Activated effector memory CD4-positive, alpha-beta T cell treated with Interleukin-2 at 50 U/mL for 16 hours (primary cell): ENCODE results near the gene MACROD2.

Experiments used
- DNase-seq: peaks from one replicate; pipeline ENCODE4 v3.0.0-alpha.2; 2020

MACROD2 gene

DNA sequence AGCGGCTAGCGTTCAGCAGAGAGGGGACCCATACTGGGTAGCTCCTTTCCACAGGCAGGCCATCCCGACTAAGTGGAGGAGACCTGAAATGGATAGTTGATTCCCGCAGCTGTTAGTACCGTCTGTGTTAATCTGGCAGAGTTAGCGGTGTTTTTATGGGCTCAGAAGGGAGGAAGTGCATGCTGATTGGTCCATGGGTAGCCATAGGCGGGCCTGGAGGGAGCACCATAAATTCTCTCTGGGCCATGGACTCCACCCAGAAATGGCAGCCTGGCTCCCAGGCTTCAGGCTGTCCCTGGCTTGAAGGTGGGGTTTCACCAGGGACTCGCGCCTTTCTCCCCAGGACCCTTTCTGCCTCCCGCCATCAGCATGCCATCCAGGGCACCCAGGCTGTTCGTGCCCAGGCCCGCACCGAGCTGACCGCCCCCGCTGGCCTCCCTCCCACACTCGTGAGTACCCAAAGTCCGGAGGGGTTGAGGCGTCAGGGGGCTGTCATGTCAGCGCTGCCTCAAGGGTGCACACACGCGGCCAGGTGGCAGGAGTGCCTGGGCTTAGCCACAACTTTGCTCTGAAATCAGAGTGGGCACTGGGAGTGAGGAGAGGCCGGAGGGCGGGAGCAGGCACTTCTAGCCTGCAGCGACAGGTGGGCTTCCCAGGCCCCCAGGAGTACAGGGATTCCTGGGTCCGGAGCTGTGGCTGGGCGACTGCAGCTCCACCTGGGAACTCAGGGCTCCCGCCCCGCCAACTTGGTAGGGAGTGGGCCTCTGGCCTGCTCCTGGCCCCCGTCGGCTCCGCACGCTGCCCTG, 1036.4 kb downstream of the MACROD2 start:
- DNase-seq: no peak

DNA sequence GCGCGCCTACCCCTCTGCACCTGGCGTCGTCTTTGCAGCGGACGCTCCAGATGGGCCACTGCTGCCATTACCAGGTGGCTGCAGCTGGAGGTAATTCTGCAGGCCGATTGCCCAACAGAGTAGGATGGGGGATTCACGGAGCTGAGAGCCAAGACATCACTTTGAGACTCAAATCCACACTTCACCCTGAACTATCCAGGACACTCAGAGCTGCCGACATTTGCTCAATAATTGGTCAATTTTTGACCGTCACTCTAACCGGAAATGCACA, 1037.0 kb downstream of the MACROD2 start:
- no peak for DNase-seq

DNA sequence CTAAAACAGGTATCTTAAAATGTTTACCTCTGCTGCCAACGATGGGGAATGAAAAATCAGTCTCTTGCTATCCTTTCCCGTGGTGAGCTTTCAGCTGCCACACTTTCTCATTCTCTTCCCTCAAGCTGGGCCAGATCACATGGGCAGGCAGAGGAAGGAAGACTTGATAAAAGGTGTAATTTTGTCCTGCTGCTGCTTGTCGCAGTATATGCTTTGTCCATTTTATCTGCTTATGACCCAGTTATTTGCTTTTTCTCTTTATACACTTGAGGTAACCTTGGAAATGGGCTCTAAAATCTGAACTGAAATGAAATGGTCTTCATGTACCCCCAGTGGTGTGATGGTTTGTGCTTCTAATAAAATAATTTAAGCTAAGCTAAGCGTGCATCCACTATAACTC, 1038.0 kb downstream of the MACROD2 start:
- no peak for DNase-seq

DNA sequence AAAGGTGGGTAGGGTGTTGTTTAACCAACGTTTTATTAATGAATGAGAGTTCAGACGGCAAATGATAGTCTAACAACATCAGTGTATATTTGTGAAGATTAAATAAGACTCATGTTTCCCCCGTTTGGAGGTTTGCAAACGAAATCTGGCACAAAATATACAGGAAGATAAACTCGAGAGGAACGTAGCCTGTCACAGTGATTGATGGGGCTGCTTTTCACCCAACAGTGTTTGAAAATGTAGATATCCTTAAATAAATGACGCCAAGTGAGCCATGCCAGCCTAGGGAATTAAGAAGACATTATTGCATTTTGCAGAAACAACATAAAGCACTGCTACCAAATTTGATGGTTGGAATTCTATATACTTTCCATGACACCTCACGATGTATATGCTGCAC, 1038.6 kb downstream of the MACROD2 start:
- DNase-seq: no peak

DNA sequence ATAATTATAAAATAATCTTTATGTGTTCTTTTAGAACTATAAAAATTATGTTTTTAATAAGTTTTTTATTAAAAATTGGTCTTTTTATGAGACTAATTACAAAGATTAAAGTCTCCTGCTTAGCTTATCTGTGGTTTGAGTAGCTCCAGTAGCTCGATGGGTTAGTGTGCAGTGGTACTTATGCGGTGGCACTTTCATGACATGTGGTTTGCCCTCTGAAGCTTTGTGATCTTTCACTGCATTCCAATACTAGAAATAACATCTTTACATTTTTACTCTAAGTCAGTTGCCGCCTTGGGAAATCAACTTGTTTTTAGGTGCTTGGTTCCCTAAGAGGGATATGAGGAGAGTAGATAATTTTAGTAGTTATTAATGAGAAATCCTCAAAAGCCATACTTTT, 1041.6 kb downstream of the MACROD2 start:
- DNase-seq: no peak

DNA sequence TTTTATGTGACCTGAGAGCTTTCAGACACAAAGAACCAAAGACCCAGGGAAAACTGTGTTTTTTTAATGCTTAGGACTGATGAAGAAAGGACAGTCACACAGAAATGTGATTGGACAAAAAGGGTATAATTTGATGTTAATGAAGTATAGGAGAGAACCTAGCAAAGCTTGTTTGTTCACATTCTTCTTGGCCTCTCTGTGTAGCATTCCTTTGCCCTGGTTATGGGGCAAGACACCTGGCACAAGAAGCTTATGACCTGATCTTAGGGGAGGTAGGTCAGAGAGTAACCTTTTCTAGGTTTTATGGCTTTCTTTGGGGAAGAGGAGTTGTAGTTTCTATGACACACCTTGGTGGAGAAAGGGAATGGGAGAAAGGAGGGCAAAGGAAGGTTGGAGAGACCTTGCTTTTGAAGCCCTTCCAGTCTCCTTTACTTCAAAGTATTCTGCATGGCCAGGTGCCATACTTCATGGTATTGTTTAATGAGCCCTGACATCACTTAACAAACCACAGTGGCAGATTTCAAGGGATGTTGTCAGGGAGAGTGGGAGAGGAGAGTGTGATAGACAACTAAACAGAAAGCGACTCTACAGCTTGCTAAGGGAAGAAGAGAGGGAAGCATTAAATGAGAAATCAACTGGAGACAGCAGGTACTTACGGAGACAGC, 1043.9 kb downstream of the MACROD2 start:
- DNase-seq: no peak

DNA sequence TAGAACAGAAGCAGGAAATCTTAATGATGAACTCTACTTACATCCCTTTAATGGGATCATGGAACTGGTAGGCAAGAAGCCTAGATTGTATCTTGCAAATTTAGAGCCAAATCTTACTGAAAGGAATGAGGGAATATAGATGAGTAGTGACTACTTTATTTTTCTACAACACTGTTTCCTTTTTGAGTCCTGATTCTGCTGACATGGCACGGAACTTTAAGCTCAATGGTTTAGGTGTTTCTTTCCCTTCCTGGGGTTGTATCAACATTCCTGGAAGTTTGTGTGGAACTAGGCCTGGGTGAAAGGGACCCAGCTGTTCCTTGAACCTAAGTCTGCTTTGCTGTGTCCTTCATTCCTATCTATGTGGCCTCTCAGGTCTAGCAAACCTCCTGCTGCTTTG, 1047.4 kb downstream of the MACROD2 start:
- no peak for DNase-seq

DNA sequence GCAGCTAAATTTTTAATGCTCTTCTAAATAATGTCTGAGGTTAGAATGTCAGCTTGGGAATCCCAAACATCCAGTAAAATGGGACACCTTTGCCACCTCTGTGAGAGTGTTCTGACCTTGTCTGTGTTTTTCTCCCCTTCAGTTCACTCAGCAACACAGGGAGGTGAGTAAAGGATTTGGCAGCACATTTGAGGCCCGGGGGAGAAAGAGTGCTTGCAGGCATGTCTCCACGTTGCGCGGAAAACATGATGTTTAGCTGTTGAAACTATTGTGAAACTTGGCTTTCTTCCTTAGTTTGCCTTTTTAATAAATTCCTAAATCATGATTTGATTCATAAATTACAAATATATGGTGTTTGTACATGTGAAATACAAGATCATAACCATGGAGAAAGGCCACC, 1049.9 kb downstream of the MACROD2 start:
- DNase-seq: no peak

DNA sequence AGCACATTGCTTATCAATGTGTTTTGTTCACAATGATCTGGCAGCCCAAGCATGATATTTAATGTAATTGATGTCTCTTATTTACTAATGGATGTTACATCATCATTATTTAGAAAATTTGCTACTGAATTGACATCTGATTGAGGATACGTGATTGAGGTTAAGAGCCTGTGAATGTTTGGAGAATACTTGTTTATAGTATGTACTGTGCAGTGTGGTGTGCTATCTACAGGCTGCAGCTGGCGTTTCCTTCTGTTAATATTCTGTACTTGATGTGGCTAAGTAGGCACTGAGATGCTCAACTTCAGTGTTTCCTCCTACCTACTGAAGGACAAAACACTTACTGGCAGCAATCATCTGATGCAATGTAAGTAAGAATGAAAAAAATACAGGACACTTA, 1051.7 kb downstream of the MACROD2 start:
- no peak for DNase-seq

DNA sequence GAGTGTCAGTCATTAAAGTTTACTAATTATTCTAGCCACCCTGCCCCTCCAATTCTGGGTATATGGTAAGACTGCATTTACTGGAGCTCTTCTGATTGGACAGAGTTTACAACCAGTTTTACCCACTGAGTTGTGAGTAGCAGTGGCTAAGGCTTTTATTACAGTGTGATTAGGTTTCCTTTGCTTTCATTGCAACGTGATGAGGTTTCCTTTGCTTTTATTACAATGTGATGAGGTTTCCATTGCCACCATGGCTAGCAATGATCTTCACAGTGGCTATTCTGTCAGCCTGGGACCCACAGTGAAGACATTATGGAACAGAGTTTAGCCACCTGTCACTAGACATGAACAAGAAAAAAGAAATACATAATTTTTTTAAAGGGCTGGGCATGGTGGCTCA, 1052.3 kb downstream of the MACROD2 start:
- DNase-seq: no peak

DNA sequence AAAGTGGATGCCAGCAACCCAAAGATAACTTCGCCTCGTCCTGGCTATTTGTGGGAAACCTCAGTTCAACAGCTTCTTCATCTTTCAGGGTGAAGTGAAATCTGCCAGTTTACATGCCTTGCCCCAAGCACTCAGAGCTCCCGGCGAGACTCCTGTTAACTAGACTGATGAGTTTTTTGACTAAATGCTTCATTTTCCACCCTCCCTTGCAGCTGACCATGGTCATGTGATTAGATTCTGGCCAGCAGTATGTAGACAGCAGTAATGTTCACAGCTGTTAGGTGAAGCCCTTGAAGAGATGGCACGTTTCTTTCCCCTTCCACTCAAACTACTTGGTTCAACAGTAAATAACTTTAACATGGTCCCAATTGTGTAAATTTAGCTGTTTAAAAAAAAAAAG, 1060.9 kb downstream of the MACROD2 start:
- DNase-seq: no peak

DNA sequence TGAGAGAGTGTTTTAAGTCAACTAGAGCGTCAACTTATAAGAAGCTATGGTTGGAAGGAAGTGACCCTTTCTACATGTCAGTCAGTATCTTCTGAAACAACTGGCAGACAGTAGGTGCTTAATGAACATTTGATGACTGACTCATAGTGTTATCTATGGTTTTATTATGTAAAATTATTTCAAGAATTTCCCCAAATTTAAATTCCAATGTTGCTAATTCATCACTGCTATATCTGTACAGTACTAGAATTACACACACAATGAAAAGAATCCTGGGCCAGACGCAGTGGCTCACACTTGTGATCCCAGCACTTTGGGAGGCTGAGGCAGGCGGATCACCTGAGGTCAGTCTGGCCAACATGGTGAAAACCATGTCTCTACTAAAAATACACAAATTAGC, 1063.5 kb downstream of the MACROD2 start:
- no peak for DNase-seq

DNA sequence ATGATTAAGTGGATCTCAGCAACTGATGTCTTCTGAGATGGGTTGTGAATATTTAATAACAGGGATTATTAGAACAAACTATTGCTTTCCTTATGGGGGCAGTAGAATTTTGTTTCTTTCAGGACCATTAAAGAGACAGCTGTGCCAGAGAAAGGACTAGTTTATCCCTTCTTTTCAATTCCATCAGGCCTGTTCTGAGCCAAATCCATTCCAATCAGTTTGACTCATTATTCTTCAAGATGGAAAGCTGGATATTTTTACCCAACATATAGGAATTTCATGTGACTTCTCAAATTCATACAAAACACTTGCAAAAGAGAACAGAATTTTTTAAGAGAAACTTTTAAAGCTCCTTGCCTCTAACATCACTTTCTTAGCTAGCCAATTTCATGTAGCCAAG, 1064.1 kb downstream of the MACROD2 start:
- no peak for DNase-seq

DNA sequence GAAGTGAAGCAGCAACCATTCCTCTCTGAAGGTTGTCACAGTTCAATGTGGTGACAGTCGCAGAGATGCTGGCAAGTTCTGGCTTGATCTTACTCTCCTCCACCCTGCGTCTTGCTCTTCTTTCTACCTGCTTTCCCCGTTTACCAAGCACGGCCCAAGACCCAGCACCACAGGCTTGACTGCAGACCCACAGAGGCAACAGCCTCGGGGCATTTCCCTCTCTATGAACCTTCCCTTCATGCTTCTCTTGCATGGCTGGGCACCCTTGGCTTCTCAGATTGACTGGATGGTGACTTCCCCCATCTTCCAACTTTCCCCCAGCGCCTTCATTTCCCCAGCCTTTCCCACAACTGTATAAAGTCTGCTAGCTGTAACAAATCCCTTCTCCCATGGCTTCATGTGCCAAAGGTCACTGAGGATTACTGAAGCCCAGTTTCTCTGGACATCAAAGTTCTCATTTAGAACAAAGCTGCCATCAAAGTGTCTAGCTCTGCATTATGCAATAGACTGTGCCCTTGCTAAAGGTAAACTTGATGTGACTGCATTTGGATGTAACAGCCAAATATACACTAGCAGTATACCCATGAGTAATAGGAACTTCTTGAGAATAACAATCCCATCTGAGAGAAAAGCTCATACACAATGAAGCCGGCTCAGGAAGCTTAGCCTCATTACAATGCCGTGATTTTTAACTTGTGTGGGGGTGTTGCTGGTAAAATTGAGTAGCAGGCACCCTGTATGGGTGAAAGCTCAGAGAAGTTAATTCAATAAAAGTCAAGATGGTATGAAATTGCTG, 1065.1 kb downstream of the MACROD2 start:
- DNase-seq: no peak

DNA sequence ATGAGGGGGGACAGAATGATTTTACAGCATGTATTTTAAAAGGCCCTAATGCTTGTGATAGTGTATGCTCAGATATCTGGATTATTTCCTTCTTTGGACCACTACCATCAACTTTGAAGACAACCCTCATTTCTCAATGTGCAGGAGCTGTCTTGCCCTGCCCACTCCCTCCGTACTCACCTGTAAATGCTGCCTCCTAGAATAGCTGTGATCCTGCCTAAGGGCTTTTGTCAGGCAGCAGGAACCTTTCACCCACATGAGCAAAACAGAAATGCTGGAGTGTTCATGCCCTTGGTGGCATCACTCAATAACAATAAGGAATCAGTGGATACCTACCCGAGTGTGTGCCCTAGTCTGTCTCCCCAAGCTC, 1065.7 kb downstream of the MACROD2 start:
- no peak for DNase-seq

DNA sequence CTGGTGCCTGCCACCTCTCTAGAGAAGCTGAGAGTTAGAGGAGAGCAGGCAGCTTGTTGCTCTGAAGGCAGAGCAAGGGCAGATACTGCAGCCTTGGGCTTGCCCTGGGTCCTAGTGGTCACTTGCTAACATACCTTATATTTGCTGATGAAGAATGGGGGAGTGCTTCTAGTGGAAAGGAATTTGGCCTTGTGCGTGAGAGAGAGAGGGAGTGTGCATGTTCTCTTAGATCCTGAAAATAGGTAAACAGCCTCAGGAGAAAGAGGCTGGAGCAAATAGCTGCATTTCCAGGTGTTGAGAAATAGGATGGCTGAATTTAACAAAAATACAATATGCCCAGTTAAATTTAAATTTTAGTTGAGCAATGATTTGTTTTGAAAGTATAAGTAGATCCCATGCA, 1066.6 kb downstream of the MACROD2 start:
- DNase-seq: no peak

DNA sequence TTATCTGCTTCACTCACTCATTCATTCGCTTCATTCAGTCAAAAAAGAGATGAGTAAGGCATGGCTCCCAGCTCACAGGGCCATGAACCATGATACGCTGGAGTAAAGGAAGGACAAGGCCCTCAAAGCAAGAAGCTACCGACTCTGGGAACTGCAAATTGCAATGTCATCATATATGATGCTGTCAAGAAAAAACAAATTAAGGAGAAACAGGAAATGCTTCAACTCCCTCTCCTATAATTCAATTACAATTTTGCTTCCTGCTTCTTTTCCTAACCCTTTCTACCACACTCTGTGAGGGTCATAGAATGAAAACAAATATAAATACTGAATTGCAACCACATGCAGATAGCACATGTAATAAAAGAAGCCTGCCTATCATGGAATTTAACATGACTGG, 1067.8 kb downstream of the MACROD2 start:
- no peak for DNase-seq

DNA sequence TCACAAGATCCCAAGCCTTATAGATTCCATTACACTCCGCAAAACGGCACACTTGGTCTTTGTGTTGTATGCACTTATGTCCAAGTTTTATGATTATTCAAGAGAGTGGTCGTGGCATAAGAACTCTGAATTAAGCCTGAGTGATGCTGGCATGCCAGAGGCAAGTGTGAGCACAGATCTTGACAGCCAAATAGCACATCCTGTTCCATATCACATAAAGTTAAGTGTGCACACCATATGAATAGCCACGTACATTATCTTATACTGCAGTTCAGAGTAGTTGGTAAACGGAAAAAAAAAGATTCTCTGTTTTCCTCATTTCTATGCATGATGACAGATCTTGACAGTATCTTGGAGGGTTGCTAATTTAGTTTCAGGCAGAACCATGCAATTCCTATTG, 1069.4 kb downstream of the MACROD2 start:
- DNase-seq: no peak

DNA sequence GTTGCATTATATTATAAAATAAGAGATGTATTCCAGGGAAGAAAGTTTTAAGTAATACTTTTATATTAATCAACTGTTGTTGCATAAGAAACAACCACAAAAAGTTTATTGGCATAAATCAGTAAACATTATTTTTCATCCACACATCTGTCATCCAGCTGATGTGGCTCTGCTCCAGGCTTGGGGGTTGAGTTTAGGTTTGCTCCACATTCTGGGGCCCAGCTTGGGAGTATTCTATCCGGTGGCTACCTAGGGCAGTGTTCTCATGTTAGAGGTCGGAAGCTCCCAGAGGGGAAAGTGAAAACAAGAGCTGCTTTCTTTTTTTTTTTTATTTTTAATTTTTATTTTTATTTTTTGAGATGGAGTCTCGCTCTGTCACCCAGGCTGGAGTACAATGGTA, 1070.5 kb downstream of the MACROD2 start:
- DNase-seq: no peak

DNA sequence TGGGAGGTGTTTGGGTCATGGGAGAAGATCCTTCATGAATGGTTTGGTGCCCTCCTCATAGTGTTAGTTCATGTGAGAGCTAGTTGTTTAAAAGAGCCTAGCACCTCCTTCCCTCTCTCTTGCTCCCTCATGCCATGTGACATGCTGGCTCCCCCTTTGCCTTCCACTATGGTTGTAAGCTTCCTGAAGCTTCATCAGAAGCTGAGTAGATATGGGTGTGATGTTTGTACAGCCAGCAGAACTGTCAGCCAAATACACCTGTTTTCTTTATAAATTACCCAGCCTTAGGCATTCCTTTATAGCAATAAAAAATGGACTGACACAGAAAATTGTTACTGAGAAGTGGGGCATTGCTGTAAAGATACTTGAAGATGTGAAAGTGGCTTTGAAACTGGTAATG, 1073.2 kb downstream of the MACROD2 start:
- DNase-seq: no peak

DNA sequence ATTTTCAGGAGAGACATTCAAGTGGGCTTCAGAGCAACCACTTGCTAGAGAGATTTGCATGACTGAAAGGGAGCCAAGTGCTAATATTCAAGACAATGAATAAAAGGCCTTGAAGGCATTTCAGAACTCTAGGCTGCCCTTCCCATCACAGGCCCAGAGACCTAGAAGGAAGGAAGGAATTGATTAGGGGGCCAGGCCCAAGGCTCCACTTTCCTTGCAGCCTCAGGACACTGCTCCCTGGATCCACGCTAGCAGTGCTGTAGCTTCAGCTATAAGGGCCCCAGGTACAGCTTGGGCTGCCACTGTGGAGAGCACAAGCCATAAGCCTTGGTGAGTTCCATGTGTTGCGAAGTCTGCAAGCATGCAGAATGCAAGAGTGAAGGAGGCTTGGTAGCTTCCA, 1074.0 kb downstream of the MACROD2 start:
- DNase-seq: no peak

DNA sequence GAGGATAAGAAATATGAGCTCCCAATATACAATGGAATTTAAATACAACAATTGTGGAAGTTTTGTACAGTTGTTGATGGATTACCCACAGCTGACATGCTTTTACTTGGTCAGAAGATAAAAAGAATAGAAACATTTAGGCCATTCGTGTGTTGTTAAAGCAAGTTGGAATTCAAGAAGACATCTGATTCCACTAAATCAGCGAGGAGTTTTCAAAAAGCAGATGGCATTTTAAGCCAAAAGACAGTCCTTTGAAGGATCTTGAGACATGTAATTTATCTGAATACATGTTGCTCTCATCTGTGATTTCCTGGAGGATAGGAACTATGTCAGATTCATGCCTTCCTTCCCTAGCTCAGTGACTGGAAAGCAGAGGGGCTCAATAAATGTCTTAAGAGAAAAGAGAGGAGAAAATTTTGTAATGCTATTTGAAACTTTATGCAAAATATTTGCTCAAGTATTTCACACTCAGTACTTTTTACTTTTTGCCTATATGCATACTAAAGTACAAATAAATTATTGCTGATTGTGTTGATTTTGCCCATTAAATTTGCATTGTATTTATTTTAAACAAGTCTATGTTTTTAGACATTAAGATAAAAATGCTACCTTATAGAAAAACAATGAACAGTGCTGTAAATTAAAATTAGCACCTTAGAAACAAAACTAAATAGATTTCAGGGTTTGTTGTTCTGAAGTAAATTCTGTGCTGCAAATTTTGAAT, 1075.9 kb downstream of the MACROD2 start:
- no peak for DNase-seq

DNA sequence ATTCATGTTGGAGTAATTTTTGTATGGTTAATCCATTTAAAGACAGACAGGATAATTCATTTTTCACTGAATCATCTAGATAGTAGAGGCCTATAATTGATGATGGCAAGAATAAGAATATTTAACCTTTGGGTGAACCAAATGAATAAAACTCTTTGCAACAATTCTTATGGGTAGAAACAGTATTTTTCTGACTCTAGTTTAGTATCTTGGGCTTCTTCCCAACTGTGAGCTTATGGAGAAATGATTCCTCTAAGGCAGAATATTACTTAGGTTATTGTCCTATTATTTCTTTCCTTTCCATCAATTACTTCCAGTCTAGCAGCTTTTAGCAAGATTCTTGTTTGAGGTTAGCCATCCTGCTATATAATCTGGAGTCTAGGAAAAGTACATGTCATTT, 1077.0 kb downstream of the MACROD2 start:
- no peak for DNase-seq

DNA sequence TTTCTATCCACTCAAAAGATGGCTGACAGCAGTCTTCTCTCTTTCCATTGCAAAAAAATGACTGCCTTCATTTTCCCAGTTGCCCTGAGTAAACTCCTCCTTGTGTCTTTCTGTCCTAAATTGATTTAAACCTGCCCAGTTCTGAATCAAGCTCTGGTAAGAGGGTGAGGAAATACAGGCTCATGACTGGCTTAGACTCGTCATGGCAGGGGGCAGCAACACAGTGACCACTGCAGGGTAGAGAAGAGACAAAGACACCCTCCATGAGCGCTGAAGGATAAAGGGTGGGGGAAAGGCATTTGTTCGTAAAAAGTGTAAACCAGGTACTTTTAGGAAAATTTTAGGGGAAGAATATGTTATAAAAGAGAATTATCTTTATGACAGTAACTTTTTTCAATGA, 1080.3 kb downstream of the MACROD2 start:
- DNase-seq: no peak
